Erythroblast (primary cell): ENCODE results near the gene REEP3.

ENCODE experiments used
- DNase-seq, 2 experiments: peaks; one replicate each; lab custom pipeline; 2025; lab: John Stamatoyannopoulos, UW
- GATA1 ChIP-seq: IDR thresholded peaks from 2 replicates; pipeline ENCODE4 v1.6.1; 2011; ENCODE audit warnings: low read depth, mild to moderate bottlenecking, control low read depth, low read length, moderate library complexity
- POLR2A ChIP-seq: IDR thresholded peaks from 2 replicates; pipeline ENCODE4 v1.6.1; 2011; ENCODE audit warnings: mild to moderate bottlenecking, low read length

REEP3 gene

GRCh38 chr10:63628526-63629362 lies 107.5 kb downstream of the REEP3 start:
- DNase-seq, result peak; percentile 58 to 72
- TF ChIP-seq POLR2A, result peak; percentile 23
- no peak for TF ChIP-seq GATA1

GRCh38 chr10:63629363-63630084 lies 108.3 kb downstream of the REEP3 start:
- peak; percentile 88 to 90 for DNase-seq
- TF ChIP-seq GATA1 (no peak), POLR2A (peak; percentile 54)

GRCh38 chr10:63630085-63630930 lies 109.1 kb downstream of the REEP3 start:
- no peak for TF ChIP-seq GATA1
- peak; percentile 25 for TF ChIP-seq POLR2A
- DNase-seq, result peak; percentile 86 to 91

- TF ChIP-seq POLR2A (no peak), GATA1 (no peak)
- DNase-seq, result no peak
Measured at GRCh38 chr10:63630931-63631680, 109.9 kb downstream of the REEP3 start.

- DNase-seq, result peak in 1 of 2 experiments; percentile 6
- TF ChIP-seq GATA1 (no peak), POLR2A (no peak)
Measured at GRCh38 chr10:63631991-63632390, 110.8 kb downstream of the REEP3 start.

- TF ChIP-seq GATA1 (no peak), POLR2A (no peak)
- peak; percentile 25 to 52 for DNase-seq
Measured at GRCh38 chr10:63633677-63634487, 112.7 kb downstream of the REEP3 start.

GRCh38 chr10:63634488-63635065 lies 113.4 kb downstream of the REEP3 start:
- TF ChIP-seq GATA1, result no peak
- TF ChIP-seq POLR2A, result no peak
- DNase-seq, result no peak

- TF ChIP-seq GATA1, result no peak
- TF ChIP-seq POLR2A, result no peak
- no peak for DNase-seq
Measured at GRCh38 chr10:63636812-63637211, 115.6 kb downstream of the REEP3 start.

- TF ChIP-seq POLR2A (no peak), GATA1 (no peak)
- no peak for DNase-seq
Measured at GRCh38 chr10:63637901-63638327, 116.7 kb downstream of the REEP3 start.

- no peak for DNase-seq
- no peak for TF ChIP-seq POLR2A
- no peak for TF ChIP-seq GATA1
Measured at GRCh38 chr10:63641366-63641765, 120.2 kb downstream of the REEP3 start.

- TF ChIP-seq GATA1, result no peak
- TF ChIP-seq POLR2A, result no peak
Measured at GRCh38 chr10:63641799-63642198, 120.6 kb downstream of the REEP3 start.

GRCh38 chr10:63642808-63643207 lies 121.6 kb downstream of the REEP3 start:
- TF ChIP-seq POLR2A, result no peak
- TF ChIP-seq GATA1, result no peak
- DNase-seq, result no peak

More at GRCh38 chr10:63641799-63642198, 120.6 kb downstream of the REEP3 start:
- DNase-seq, result no peak
